ENCODE data around the gene NRAS. TPM values are rescaled to one million over a fixed set of nuclear protein-coding genes. Genes with fewer than 3 reads are reported as not detected.

NRAS gene
- total RNA-seq, 1 experiment from 2014 or later, result 48.0 TPM

DNA sequence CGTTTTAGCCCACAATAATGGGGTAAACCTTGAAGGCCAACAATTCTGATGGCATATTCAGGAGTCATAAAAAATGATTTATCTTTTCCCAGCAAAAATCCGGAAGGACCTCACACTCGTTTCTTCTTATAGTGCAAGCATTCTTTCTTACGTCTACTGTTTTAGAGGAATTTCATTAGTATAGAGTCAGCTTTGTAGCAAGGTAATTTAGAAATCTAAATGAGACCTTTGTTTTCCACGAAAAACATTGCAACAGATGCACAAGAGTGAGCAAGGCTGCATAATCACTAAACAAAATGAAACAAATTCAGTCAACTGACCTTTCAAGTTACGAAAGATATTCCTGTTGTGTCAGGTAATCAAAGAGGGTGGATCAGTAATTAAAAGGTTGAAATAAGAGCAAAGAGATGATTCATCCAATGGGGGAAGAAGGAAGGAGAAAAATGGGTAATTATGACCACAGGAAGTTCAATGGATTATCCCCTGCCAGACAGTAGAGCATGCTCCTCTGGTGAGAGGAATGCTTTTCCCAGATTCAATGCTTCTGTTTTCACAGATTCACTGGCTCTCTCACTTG, 41.8 kb upstream of the NRAS start:
- Histone ChIP-seq H2AFZ (ENCODE audit: low read depth, low read length, poor library complexity, severe bottlenecking) (peak overlapping the region; percentile 92), H3K9me2 (ENCODE audit: insufficient read depth) (no peaks in the 10 kb centered on the region), H3K4me3 (replicated peaks in 1 of 2; ENCODE audit: low read depth in 1 of 2, low read length in 2 of 2) (peak overlapping the region; percentile 80 to 97), H3K9me3 (ENCODE audit: control insufficient read depth in 1 of 2, insufficient read depth in 1 of 2, low read depth in 1 of 2, low read length in 2 of 2) (no peaks in the 10 kb centered on the region), H3K9ac (ENCODE audit: low read length) (peak overlapping the region; percentile 100), H3K27me3 (ENCODE audit: insufficient read depth, low read length) (no peaks in the 10 kb centered on the region), H3K79me2 (ENCODE audit: insufficient read depth, low read length) (peaks cover 44% of the 10 kb centered on the region), H3K36me3 (ENCODE audit: control insufficient read depth in 1 of 2, insufficient read depth in 2 of 2, low read length in 2 of 2) (no peaks in the 10 kb centered on the region; a peak in 1 of 4 replicates), H3K4me2 (ENCODE audit: low read length) (peak overlapping the region; percentile 89), H3K27ac (ENCODE audit: low read depth, low read length) (peak overlapping the region; percentile 93), H4K20me1 (ENCODE audit: insufficient read depth) (peaks cover 33% of the 10 kb centered on the region), H3K4me1 (ENCODE audit: control insufficient read depth in 1 of 2, insufficient read depth in 2 of 2, low read length in 2 of 2) (peaks cover 12 to 28% of the 10 kb centered on the region in 2 experiments)
- BruUV-seq (replicated peaks), result TSS peak; percentile 81
- intact Hi-C loops (cut with micrococcal nuclease), result loop anchor here (5.0 to 10.0 kb wide), 2 partner anchors 286 to 411 kb away; no protein-coding TSS in a partner anchor
- RAD21 ChIA-PET (ENCODE audit: low non-redundant PET in 1 of 2, low total read pairs in 2 of 2, uncharacterized antibody in 2 of 2, unreplicated experiment in 2 of 2), result no interaction called here
- ATAC-seq (no peak), DNase-seq (ENCODE audit: low read depth, low spot score) (no peak)
- TF ChIP-seq EZH2 (IDR thresholded peaks at IDR 0.05) (no peak), CEBPB (IDR thresholded peaks at IDR 0.05; ENCODE audit: low read depth) (no peak), EGR1 (IDR thresholded peaks at IDR 0.05; ENCODE audit: low read depth) (no peak), FOSL1 (IDR thresholded peaks at IDR 0.05; ENCODE audit: low read depth) (no peak), POLR2A (IDR thresholded peaks at IDR 0.05; ENCODE audit: borderline replicate concordance, extremely low read depth, insufficient read depth, insufficient read length) (no peak), JUND (IDR thresholded peaks at IDR 0.05) (no peak), CBX3 (IDR thresholded peaks at IDR 0.05; ENCODE audit: low read depth) (no peak), EZH2phosphoT487 (IDR thresholded peaks at IDR 0.05; ENCODE audit: borderline replicate concordance) (no peak), SRF (IDR thresholded peaks at IDR 0.05; ENCODE audit: low read depth) (no peak), ZNF274 (IDR thresholded peaks at IDR 0.05; ENCODE audit: low read depth, low read length) (no peak), SP1 (IDR thresholded peaks at IDR 0.05; ENCODE audit: low read depth) (no peak; the same call in 1 of the 2 replicates), YY1 (IDR thresholded peaks at IDR 0.05; ENCODE audit: extremely low read depth, insufficient replicate concordance, low read depth, low read length) (no peak), POLR2AphosphoS5 (IDR thresholded peaks at IDR 0.05; ENCODE audit: low read depth, low read length) (no peak), RAD21 (IDR thresholded peaks at IDR 0.05; ENCODE audit: low read depth) (no peak), TCF7L2 (IDR thresholded peaks at IDR 0.05; ENCODE audit: borderline replicate concordance, extremely low read depth, insufficient read depth, insufficient read length) (no peak), ELF1 (IDR thresholded peaks at IDR 0.05; ENCODE audit: borderline replicate concordance, low read depth) (no peak)
- TF ChIP-seq, protein P1, sequence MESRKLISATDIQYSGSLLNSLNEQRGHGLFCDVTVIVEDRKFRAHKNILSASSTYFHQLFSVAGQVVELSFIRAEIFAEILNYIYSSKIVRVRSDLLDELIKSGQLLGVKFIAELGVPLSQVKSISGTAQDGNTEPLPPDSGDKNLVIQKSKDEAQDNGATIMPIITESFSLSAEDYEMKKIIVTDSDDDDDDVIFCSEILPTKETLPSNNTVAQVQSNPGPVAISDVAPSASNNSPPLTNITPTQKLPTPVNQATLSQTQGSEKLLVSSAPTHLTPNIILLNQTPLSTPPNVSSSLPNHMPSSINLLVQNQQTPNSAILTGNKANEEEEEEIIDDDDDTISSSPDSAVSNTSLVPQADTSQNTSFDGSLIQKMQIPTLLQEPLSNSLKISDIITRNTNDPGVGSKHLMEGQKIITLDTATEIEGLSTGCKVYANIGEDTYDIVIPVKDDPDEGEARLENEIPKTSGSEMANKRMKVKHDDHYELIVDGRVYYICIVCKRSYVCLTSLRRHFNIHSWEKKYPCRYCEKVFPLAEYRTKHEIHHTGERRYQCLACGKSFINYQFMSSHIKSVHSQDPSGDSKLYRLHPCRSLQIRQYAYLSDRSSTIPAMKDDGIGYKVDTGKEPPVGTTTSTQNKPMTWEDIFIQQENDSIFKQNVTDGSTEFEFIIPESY (IDR thresholded peaks at IDR 0.05; ENCODE audit: extremely low read depth, insufficient replicate concordance, low read length), result no peak
- TF ChIP-seq, protein P2, sequence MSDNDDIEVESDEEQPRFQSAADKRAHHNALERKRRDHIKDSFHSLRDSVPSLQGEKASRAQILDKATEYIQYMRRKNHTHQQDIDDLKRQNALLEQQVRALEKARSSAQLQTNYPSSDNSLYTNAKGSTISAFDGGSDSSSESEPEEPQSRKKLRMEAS (IDR thresholded peaks at IDR 0.05), result no peak
- TF ChIP-seq, protein P3, sequence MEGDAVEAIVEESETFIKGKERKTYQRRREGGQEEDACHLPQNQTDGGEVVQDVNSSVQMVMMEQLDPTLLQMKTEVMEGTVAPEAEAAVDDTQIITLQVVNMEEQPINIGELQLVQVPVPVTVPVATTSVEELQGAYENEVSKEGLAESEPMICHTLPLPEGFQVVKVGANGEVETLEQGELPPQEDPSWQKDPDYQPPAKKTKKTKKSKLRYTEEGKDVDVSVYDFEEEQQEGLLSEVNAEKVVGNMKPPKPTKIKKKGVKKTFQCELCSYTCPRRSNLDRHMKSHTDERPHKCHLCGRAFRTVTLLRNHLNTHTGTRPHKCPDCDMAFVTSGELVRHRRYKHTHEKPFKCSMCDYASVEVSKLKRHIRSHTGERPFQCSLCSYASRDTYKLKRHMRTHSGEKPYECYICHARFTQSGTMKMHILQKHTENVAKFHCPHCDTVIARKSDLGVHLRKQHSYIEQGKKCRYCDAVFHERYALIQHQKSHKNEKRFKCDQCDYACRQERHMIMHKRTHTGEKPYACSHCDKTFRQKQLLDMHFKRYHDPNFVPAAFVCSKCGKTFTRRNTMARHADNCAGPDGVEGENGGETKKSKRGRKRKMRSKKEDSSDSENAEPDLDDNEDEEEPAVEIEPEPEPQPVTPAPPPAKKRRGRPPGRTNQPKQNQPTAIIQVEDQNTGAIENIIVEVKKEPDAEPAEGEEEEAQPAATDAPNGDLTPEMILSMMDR (IDR thresholded peaks at IDR 0.05 in 2 of 3, conservative IDR thresholded peaks at IDR 0.05 in 1 of 3; ENCODE audit: borderline replicate concordance in 1 of 3, insufficient read depth in 1 of 3, low read depth in 2 of 3, low read length in 2 of 3), result no peak
- TF ChIP-seq, protein P4, sequence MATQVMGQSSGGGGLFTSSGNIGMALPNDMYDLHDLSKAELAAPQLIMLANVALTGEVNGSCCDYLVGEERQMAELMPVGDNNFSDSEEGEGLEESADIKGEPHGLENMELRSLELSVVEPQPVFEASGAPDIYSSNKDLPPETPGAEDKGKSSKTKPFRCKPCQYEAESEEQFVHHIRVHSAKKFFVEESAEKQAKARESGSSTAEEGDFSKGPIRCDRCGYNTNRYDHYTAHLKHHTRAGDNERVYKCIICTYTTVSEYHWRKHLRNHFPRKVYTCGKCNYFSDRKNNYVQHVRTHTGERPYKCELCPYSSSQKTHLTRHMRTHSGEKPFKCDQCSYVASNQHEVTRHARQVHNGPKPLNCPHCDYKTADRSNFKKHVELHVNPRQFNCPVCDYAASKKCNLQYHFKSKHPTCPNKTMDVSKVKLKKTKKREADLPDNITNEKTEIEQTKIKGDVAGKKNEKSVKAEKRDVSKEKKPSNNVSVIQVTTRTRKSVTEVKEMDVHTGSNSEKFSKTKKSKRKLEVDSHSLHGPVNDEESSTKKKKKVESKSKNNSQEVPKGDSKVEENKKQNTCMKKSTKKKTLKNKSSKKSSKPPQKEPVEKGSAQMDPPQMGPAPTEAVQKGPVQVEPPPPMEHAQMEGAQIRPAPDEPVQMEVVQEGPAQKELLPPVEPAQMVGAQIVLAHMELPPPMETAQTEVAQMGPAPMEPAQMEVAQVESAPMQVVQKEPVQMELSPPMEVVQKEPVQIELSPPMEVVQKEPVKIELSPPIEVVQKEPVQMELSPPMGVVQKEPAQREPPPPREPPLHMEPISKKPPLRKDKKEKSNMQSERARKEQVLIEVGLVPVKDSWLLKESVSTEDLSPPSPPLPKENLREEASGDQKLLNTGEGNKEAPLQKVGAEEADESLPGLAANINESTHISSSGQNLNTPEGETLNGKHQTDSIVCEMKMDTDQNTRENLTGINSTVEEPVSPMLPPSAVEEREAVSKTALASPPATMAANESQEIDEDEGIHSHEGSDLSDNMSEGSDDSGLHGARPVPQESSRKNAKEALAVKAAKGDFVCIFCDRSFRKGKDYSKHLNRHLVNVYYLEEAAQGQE (IDR thresholded peaks at IDR 0.05; ENCODE audit: low read depth), result no peak
- CTCF ChIA-PET, result no interaction called here
- POLR2A ChIA-PET, result no interaction called here
